Type B pancreatic cell (in vitro differentiated cells): Measurements from ENCODE around the gene SLCO4C1. TPM values are rescaled to one million over a fixed set of nuclear protein-coding genes. Genes with fewer than 3 reads are reported as not detected.

ENCODE experiments used
- DNase-seq: peaks from one replicate; pipeline ENCODE4 v3.0.0; 2021; ENCODE audit warnings: mixed read lengths; ENCODE audit not compliant: unreplicated experiment; ENCODE audit errors: extremely low spot score
- H3K27ac Mint-ChIP-seq: 2 replicates; pipeline ENCODE4 v1.8.0; 2021; ENCODE audit warnings: mild to moderate bottlenecking, mixed read lengths
- H3K27me3 Mint-ChIP-seq: 2 replicates; pipeline ENCODE4 v1.8.0; 2021; ENCODE audit warnings: mixed read lengths
- H3K36me3 Mint-ChIP-seq: 2 replicates; pipeline ENCODE4 v1.8.0; 2021; ENCODE audit warnings: mixed read lengths
- H3K4me1 Mint-ChIP-seq: one replicate; pipeline ENCODE4 v1.8.0; 2021; ENCODE audit warnings: mixed read lengths; ENCODE audit not compliant: unreplicated experiment
- H3K4me3 Mint-ChIP-seq: 2 replicates; pipeline ENCODE4 v1.8.0; 2021; ENCODE audit warnings: mild to moderate bottlenecking, mixed read lengths
- H3K9me3 Mint-ChIP-seq: 2 replicates; pipeline ENCODE4 v1.8.0; 2021; ENCODE audit warnings: mixed read lengths
- total RNA-seq: library from RNA; stranded (reverse); gene quantifications from 2 replicates; pipeline ENCODE4 v1.2.1, GENCODE V29; 2021; ENCODE audit warnings: low replicate concordance
- TF ChIP-seq, protein P1 (sequence below): fragments of 200-600 bp; sonication (generic); conservative IDR thresholded peaks from 2 replicates; pipeline ENCODE4 v1.5.0; 2021; ENCODE audit warnings: antibody characterized with exemption, mild to moderate bottlenecking

The SLCO4C1 gene
- total RNA-seq, 1 donor from 2014 or later = 4.6 TPM

GRCh38 chr5:102270036-102270435, 26.0 kb downstream of the SLCO4C1 start:
- no peak for DNase-seq
- Mint-ChIP-seq H3K36me3 (no peaks in the 10 kb centered on the region), H3K27me3 (no peaks in the 10 kb centered on the region), H3K4me3 (no peak overlapping the region), H3K27ac (no peak overlapping the region), H3K9me3 (no peaks in the 10 kb centered on the region), H3K4me1 (no peaks in the 10 kb centered on the region)
- TF ChIP-seq, protein P1, sequence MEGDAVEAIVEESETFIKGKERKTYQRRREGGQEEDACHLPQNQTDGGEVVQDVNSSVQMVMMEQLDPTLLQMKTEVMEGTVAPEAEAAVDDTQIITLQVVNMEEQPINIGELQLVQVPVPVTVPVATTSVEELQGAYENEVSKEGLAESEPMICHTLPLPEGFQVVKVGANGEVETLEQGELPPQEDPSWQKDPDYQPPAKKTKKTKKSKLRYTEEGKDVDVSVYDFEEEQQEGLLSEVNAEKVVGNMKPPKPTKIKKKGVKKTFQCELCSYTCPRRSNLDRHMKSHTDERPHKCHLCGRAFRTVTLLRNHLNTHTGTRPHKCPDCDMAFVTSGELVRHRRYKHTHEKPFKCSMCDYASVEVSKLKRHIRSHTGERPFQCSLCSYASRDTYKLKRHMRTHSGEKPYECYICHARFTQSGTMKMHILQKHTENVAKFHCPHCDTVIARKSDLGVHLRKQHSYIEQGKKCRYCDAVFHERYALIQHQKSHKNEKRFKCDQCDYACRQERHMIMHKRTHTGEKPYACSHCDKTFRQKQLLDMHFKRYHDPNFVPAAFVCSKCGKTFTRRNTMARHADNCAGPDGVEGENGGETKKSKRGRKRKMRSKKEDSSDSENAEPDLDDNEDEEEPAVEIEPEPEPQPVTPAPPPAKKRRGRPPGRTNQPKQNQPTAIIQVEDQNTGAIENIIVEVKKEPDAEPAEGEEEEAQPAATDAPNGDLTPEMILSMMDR = no peak

DNA sequence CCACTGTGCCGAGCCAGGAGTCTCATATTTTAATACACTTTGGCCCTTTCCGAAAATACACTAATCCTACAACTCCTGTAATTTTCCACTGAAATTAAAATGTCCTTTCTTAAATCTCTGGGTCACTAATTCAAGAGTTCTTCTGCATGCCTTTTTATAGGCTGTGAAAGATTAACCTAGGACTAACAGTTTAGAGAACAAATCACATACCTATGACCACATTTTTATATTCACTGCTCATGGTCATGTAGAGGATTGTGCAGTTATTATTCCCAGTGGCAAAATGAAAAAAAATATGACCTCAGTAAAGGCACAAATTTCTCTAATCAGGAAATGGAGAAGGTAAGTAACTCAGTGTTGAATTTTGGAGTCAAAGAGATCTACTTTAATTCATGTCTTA, 33.4 kb downstream of the SLCO4C1 start:
- Mint-ChIP-seq H3K9me3 (no peaks in the 10 kb centered on the region), H3K27ac (no peak overlapping the region), H3K27me3 (no peaks in the 10 kb centered on the region), H3K36me3 (no peaks in the 10 kb centered on the region), H3K4me3 (no peak overlapping the region), H3K4me1 (no peaks in the 10 kb centered on the region)
- DNase-seq = no peak
- TF ChIP-seq, protein P1 = no peak

DNA sequence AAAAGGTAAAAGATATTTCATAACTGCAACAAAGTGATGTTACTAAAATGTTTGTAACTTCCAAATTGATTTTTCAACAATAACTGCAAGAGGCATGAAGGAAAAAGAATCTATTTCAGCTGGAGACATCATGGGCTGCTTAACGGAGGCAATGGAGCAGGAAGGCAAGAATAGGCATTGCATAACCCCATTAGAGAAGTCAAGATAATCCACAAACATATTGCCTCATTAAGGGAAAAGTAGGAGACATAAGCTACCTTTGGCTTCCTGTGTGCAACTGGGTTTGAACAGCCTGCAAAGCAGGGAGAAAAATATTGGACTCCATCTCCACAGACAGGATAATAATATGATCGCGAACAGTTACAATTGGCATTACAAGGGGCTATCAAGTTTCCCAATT, 46.7 kb downstream of the SLCO4C1 start:
- Mint-ChIP-seq H3K36me3 (no peaks in the 10 kb centered on the region), H3K4me3 (no peak overlapping the region), H3K27me3 (no peaks in the 10 kb centered on the region), H3K9me3 (no peaks in the 10 kb centered on the region), H3K27ac (no peak overlapping the region), H3K4me1 (no peaks in the 10 kb centered on the region)
- no peak for DNase-seq
- TF ChIP-seq, protein P1 = no peak

GRCh38 chr5:102243213-102243612, 52.9 kb downstream of the SLCO4C1 start:
- TF ChIP-seq, protein P1 = no peak
- H3K9me3 Mint-ChIP-seq = no peaks in the 10 kb centered on the region
- no peak overlapping the region for H3K27ac Mint-ChIP-seq
- no peaks in the 10 kb centered on the region for H3K4me1 Mint-ChIP-seq
- DNase-seq = no peak
- no peaks in the 10 kb centered on the region for H3K36me3 Mint-ChIP-seq
- no peaks in the 10 kb centered on the region for H3K27me3 Mint-ChIP-seq
- H3K4me3 Mint-ChIP-seq = no peak overlapping the region

DNA sequence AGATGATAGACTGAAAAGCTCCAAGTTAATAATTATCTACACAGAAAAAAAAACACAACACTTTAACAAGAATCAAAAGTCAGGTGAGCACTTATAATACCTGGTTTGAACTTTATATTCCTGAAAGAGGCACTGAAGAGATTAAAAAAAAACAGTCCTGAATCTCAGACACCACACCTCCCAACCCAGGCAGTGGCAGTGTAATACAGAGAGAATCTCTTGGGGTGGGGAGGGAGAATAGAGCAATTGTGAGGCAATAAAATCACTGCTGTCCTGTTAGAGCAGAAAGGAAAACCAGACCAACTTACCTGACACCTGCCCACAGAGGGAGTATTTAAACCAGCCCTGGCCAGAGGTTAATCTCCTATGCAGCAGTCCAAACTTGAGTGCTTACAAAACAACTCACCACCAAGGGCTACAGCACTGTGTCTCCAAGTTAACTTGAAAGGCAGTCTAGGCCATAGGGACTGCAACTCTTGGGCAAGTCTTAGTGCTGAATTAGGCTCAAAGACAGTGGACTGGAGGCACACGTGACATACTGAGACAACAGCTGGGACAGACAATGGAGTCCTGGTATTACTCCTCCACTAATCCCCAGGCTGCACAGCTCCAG, 54.2 kb downstream of the SLCO4C1 start:
- Mint-ChIP-seq H3K27ac (no peak overlapping the region), H3K4me1 (no peaks in the 10 kb centered on the region), H3K4me3 (no peak overlapping the region), H3K27me3 (no peaks in the 10 kb centered on the region), H3K36me3 (no peaks in the 10 kb centered on the region), H3K9me3 (no peaks in the 10 kb centered on the region)
- TF ChIP-seq, protein P1 = no peak
- DNase-seq = no peak
